GM19324 (cell line): ENCODE results near the gene DELE1.
A peak's percentile ranks its signal among the peaks of the same experiment; 100 is the strongest.

Experiments used
- ATAC-seq: cut with Tn5 transposase; IDR thresholded peaks from one replicate; pipeline ENCODE4 v1.9.1; 2021; ENCODE audit warnings: mild to moderate bottlenecking, moderate library complexity; ENCODE audit not compliant: unreplicated experiment, low FRiP score

DELE1 gene

GRCh38 chr5:141923448-141924313, at the start of gene DELE1:
TSS of gene DELE1 (plus strand) at chr5:141923871. CDS start at chr5:141923942, 71 bp downstream.
- ATAC-seq: peak; percentile 99

- no peak for ATAC-seq
These were observed 49.8 kb upstream of the DELE1 start for GRCh38 chr5:141873933-141874261.

- no peak for ATAC-seq
These were observed 49.3 kb upstream of the DELE1 start for GRCh38 chr5:141874262-141874964.

GRCh38 chr5:141875022-141875740, 48.5 kb upstream of the DELE1 start:
- ATAC-seq: no peak

GRCh38 chr5:141875795-141876627, 47.7 kb upstream of the DELE1 start:
- no peak for ATAC-seq

- ATAC-seq: no peak
These were observed 46.9 kb upstream of the DELE1 start for GRCh38 chr5:141876628-141877355.

GRCh38 chr5:141877356-141878185, 46.1 kb upstream of the DELE1 start:
- ATAC-seq: no peak

GRCh38 chr5:141878186-141878710, 45.4 kb upstream of the DELE1 start, which contains the start of gene PCDH1:
TSS of gene PCDH1 (minus strand) at chr5:141878410. CDS start at chr5:141878262, 148 bp downstream.
- ATAC-seq: no peak

GRCh38 chr5:141878711-141879425, 44.8 kb upstream of the DELE1 start:
- peak; percentile 77 for ATAC-seq

GRCh38 chr5:141879426-141879759, 44.3 kb upstream of the DELE1 start:
- ATAC-seq: no peak

- ATAC-seq: no peak
These were observed 43.5 kb upstream of the DELE1 start for GRCh38 chr5:141879941-141880738.

- no peak for ATAC-seq
These were observed 42.5 kb upstream of the DELE1 start for GRCh38 chr5:141880961-141881801.

- no peak for ATAC-seq
These were observed 41.8 kb upstream of the DELE1 start for GRCh38 chr5:141881886-141882285.

GRCh38 chr5:141882594-141883183, 41.0 kb upstream of the DELE1 start:
- ATAC-seq: no peak

GRCh38 chr5:141883184-141883891, 40.3 kb upstream of the DELE1 start:
- ATAC-seq: no peak
